ENCODE results near the gene JMJD8.

Gene JMJD8

GRCh38 chr16:708019-708418 lies 23.9 kb upstream of the JMJD8 start:
- H3K4me3 ChIP-seq (ENCODE audit: low read length): no peak overlapping the region
- TF ChIP-seq CTCF (IDR thresholded peaks at IDR 0.05; ENCODE audit: insufficient read depth, low read depth, low read length, missing control alignments): no peak
- no peak for DNase-seq (ENCODE audit: low read depth)

- no peak for DNase-seq (ENCODE audit: low read depth)
- H3K4me3 ChIP-seq (ENCODE audit: low read length): no peak overlapping the region
- TF ChIP-seq CTCF (IDR thresholded peaks at IDR 0.05; ENCODE audit: insufficient read depth, low read depth, low read length, missing control alignments): no peak
These were observed 23.0 kb upstream of the JMJD8 start for GRCh38 chr16:707062-707538.

GRCh38 chr16:706189-707061 lies 22.3 kb upstream of the JMJD8 start:
- TF ChIP-seq CTCF (IDR thresholded peaks at IDR 0.05; ENCODE audit: insufficient read depth, low read depth, low read length, missing control alignments): no peak
- no peak overlapping the region for H3K4me3 ChIP-seq (ENCODE audit: low read length)
- no peak for DNase-seq (ENCODE audit: low read depth)

DNA sequence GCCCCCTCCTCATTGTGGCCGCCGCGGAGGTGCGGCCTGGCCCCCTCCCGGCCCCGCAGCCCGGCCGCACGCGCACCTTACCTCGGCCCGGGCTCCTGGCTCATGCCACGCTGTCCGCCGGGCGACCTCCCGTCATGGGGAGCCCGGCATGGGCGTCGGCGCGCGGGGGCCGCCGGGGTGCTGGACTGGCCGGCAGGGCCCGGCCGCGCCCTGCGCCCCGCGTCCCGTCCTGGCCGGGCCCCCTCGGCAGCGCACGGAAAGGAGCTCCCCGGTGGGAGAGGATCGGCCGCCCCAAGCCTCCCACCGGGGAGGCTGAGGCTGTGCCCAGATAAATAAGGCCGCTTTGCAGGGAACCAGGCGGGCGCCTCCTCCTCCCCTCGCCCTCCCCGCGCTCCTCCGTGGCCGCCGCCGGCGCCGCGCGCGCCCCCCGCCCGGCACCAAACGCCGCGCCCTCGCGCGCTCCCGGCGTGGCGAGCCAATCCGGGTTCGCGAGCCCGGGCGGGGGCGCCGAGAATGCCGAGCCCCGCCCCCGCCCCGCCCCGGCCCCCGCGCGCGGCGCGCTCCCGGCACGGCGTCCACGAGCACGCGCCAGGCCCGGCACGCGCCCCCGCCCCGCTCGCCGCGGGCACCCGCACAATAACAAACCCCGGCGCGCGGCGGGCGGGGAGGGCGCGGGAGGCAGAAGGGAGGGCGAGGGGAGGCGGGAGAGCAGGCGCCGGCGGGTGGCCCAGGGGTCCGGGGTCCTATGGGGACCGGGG lies 21.5 kb upstream of the JMJD8 start, which contains the start of gene FBXL16:
FBXL16 (minus strand) TSS at position 371 of the 758 bp plus-strand sequence. CDS start 8,396 bp downstream, outside the sequence.
- TF ChIP-seq CTCF (IDR thresholded peaks at IDR 0.05; ENCODE audit: insufficient read depth, low read depth, low read length, missing control alignments): no peak
- peak; percentile 60 for DNase-seq (ENCODE audit: low read depth)
- H3K4me3 ChIP-seq (ENCODE audit: low read length): peak within 1 kb of the TSS; percentile 21

GRCh38 chr16:704552-705380 lies 20.6 kb upstream of the JMJD8 start:
- peak overlapping the region; percentile 21 for H3K4me3 ChIP-seq (ENCODE audit: low read length)
- no peak for TF ChIP-seq CTCF (IDR thresholded peaks at IDR 0.05; ENCODE audit: insufficient read depth, low read depth, low read length, missing control alignments)
- DNase-seq (ENCODE audit: low read depth): no peak

DNA sequence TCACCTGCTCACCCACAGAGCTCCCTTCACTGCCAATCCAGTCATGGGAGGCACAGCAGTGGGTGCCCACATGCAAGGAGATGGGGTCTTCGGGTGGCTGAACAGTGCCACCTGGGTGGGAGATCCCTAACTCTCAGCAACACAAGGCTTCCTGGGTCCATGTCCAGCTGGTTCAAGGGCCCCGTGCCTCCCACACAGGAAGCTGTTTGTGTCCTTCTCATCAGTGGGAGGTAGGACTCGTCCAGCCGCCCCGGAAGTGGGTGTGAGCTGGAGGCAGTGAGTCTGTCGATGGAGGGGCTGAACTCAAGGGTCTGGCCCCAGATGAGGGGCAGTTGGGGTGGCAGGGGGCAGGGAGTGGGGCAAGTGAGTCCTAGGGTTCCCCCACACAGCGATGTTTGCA lies 19.9 kb upstream of the JMJD8 start:
- no peak overlapping the region for H3K4me3 ChIP-seq (ENCODE audit: low read length)
- no peak for TF ChIP-seq CTCF (IDR thresholded peaks at IDR 0.05; ENCODE audit: insufficient read depth, low read depth, low read length, missing control alignments)
- no peak for DNase-seq (ENCODE audit: low read depth)
